AG04449 (cell line): ENCODE results near the gene THAP7.
"Not testable (repeated sequence)": the region's sequence is repeated elsewhere in the genome, so short reads cannot be mapped to it uniquely, and the experiment has no call there.

ENCODE experiments used
- CTCF ChIA-PET: fragments of 350-600 bp; formaldehyde crosslinking; extraction: SDS; loops from one replicate; lab custom pipeline; 2021; ENCODE audit warnings: antibody characterized with exemption; lab: Yijun Ruan, JAX
- POLR2A ChIA-PET: fragments of 400-600, 350-600 bp; formaldehyde crosslinking; extraction: SDS; loops from one replicate; lab custom pipeline; 2020; ENCODE audit warnings: antibody characterized with exemption, inconsistent platforms; lab: Yijun Ruan, JAX
- DNase-seq: peaks from one replicate; pipeline ENCODE4 v3.0.0-alpha.2; 2010; ENCODE audit warnings: low read depth, low spot score
- H3K4me3 ChIP-seq: 2 replicates; pipeline ENCODE4 v1.5.1; 2011; ENCODE audit warnings: low read depth, mild to moderate bottlenecking, control low read depth, low read length
- CTCF ChIP-seq: IDR thresholded peaks from one replicate; pipeline ENCODE4 v1.5.1; 2011; ENCODE audit warnings: mild to moderate bottlenecking, moderate library complexity, low read length, control low read depth, inconsistent platforms; ENCODE audit not compliant: insufficient read depth; ENCODE audit errors: missing control alignments

THAP7 gene

GRCh38 chr22:21001601-21002325 is at the start of gene THAP7:
TSS of gene THAP7 (minus strand) at chr22:21002118. CDS start at chr22:21001911, 207 bp downstream.
- ChIA-PET CTCF (interaction anchor here (0.6 to 2.5 kb wide), 4 partner anchors 13 to 116 kb away, joined by 3 to 8 read pairs (median 4); partner anchors contain the start of gene P2RX6), POLR2A (interaction anchor here (1.1 to 2.5 kb wide), 7 partner anchors 10 to 53 kb away, joined by 3 to 20 read pairs (median 7); partner anchors contain the start of genes LRRC74B and LZTR1)
- peak within 1 kb of the TSS; percentile 86 for H3K4me3 ChIP-seq
- no peak for TF ChIP-seq CTCF
- peak; percentile 65 for DNase-seq

GRCh38 chr22:21051145-21051830 is 49.4 kb upstream of the THAP7 start:
- TF ChIP-seq CTCF, result no peak
- no peak for DNase-seq
- POLR2A ChIA-PET, result no interaction called here
- H3K4me3 ChIP-seq, result no peak overlapping the region
- CTCF ChIA-PET, result interaction anchor here (1.1 kb wide), 1 partner anchor 15 kb away, joined by 3 read pairs; no protein-coding TSS in a partner anchor

- DNase-seq, POLR2A ChIA-PET, H3K4me3 ChIP-seq, CTCF ChIA-PET: not testable (repeated sequence)
These were observed 47.0 kb upstream of the THAP7 start for GRCh38 chr22:21048965-21049364.

- POLR2A ChIA-PET, H3K4me3 ChIP-seq, DNase-seq: not testable (repeated sequence)
- CTCF ChIA-PET, result interaction anchor here (1.0 kb wide), 1 partner anchor 16 kb away, joined by 3 read pairs; the partner anchor contains the start of gene SLC7A4
These were observed 46.5 kb upstream of the THAP7 start for GRCh38 chr22:21048448-21048847.

GRCh38 chr22:21047730-21048129 is 45.8 kb upstream of the THAP7 start:
- no peak overlapping the region for H3K4me3 ChIP-seq
- POLR2A ChIA-PET, result no interaction called here
- CTCF ChIA-PET, result interaction anchor here (0.6 to 1.8 kb wide), 3 partner anchors 9 to 45 kb away, joined by 3 to 5 read pairs (median 3); partner anchors contain the start of gene SLC7A4
- no peak for TF ChIP-seq CTCF
- DNase-seq, result no peak

- no peak for DNase-seq
- ChIA-PET CTCF (interaction anchor here (0.6 to 4.3 kb wide), 5 partner anchors 10 to 55 kb away, joined by 3 to 20 read pairs (median 3); partner anchors contain the start of gene SLC7A4), POLR2A (interaction anchor here (1.4 kb wide), 1 partner anchor 45 kb away, joined by 4 read pairs; the partner anchor contains the start of gene THAP7)
- H3K4me3 ChIP-seq, result no peak overlapping the region
- TF ChIP-seq CTCF, result no peak
These were observed 45.2 kb upstream of the THAP7 start for GRCh38 chr22:21047035-21047661.
